Caco-2 (cell line): Measurements from ENCODE around the gene INS. TPM values are rescaled to one million over a fixed set of nuclear protein-coding genes. Genes with fewer than 3 reads are reported as not detected.

Experiments used
- BruUV-seq: library from RNA; stranded (reverse); fragments of 400-500 nt; replicated peaks from 2 replicates; lab custom pipeline; 2021; lab: Mats Ljungman, UMichigan
- CTCF ChIA-PET: fragments of 300-600 bp; sonication (Branson Sonifier 250); formaldehyde crosslinking; loops from one replicate; lab custom pipeline; 2022; ENCODE audit warnings: antibody characterized with exemption; lab: Charles Lee
- POLR2A ChIA-PET: fragments of 300-600 bp; sonication (Branson Sonifier 250); formaldehyde crosslinking; loops from one replicate; lab custom pipeline; 2022; ENCODE audit warnings: antibody characterized with exemption; lab: Charles Lee
- DNase-seq, 2 experiments: peaks; one replicate each; pipeline versions ENCODE4 v3.0.0 to v3.0.0-alpha.2; 2020 to 2022
- H3K27me3 ChIP-seq: replicated peaks from 2 replicates; pipeline ENCODE4 v1.6.0; 2011; ENCODE audit warnings: low read length; ENCODE audit not compliant: control insufficient read depth, insufficient read depth
- H3K36me3 ChIP-seq: 2 replicates; pipeline ENCODE4 v1.5.1; 2011; ENCODE audit warnings: low read length; ENCODE audit not compliant: control insufficient read depth, insufficient read depth
- H3K4me1 ChIP-seq: fragments of 250-450 bp; sonication (Bioruptor Pico); 2 replicates; pipeline ENCODE4 v1.5.1; 2020; ENCODE audit warnings: mild to moderate bottlenecking
- H3K4me3 ChIP-seq: 2 replicates; pipeline ENCODE4 v1.5.1; 2011; ENCODE audit warnings: low read depth, mild to moderate bottlenecking, control low read depth, low read length
- H3K9me3 ChIP-seq: fragments of 250-450 bp; sonication (Bioruptor Pico); 2 replicates; pipeline ENCODE4 v1.5.1; 2020; ENCODE audit warnings: mild to moderate bottlenecking, moderate library complexity
- H3K27ac Mint-ChIP-seq: one replicate; pipeline ENCODE4 v1.8.0; 2022; ENCODE audit warnings: mixed read lengths; ENCODE audit not compliant: unreplicated experiment
- H3K27me3 Mint-ChIP-seq: one replicate; pipeline ENCODE4 v1.8.0; 2022; ENCODE audit warnings: mixed read lengths; ENCODE audit not compliant: insufficient read depth, unreplicated experiment
- H3K36me3 Mint-ChIP-seq: one replicate; pipeline ENCODE4 v1.8.0; 2022; ENCODE audit warnings: mild to moderate bottlenecking, mixed read lengths; ENCODE audit not compliant: insufficient read depth, unreplicated experiment
- H3K4me1 Mint-ChIP-seq: one replicate; pipeline ENCODE4 v1.8.0; 2022; ENCODE audit warnings: low read depth, mixed read lengths; ENCODE audit not compliant: unreplicated experiment
- H3K4me3 Mint-ChIP-seq: one replicate; pipeline ENCODE4 v1.8.0; 2022; ENCODE audit warnings: mild to moderate bottlenecking, moderate library complexity, mixed read lengths; ENCODE audit not compliant: unreplicated experiment
- H3K9me3 Mint-ChIP-seq: one replicate; pipeline ENCODE4 v1.8.0; 2022; ENCODE audit warnings: mixed read lengths; ENCODE audit not compliant: unreplicated experiment
- CTCF ChIP-seq, 2 experiments: fragments of 200-600 bp in 1 of 2; IDR thresholded peaks; 1 replicate in 1 of 2; 2 replicates in 1 of 2; pipeline versions ENCODE4 v1.5.1 to v1.8.0; 2011 to 2022; ENCODE audit warnings: antibody characterized with exemption in 1 of 2, control low read depth in 1 of 2, inconsistent platforms in 1 of 2, low read depth in 1 of 2, low read length in 1 of 2, mild to moderate bottlenecking in 1 of 2, moderate library complexity in 1 of 2; ENCODE audit not compliant: insufficient read depth in 1 of 2, severe bottlenecking in 1 of 2, unreplicated experiment in 1 of 2
- intact Hi-C: fragments of 100-400 bp; cut with micrococcal nuclease; formaldehyde crosslinking; loops from one replicate; pipeline ENCODE4 v1.10.0; 2022; ENCODE audit not compliant: unreplicated experiment
- total RNA-seq: library from RNA; stranded (reverse); gene quantifications from 2 replicates; pipeline ENCODE4 v1.2.3, GENCODE V29; 2022

The INS gene
- total RNA-seq, 1 experiment from 2014 or later, result not detected

- H3K4me3 Mint-ChIP-seq, result no peak overlapping the region
- DNase-seq, result no peak
- H3K9me3 ChIP-seq, result no peaks in the 10 kb centered on the region
- intact Hi-C loops, result no loop called here
- TF ChIP-seq CTCF (IDR thresholded peaks at IDR 0.05; ENCODE audit: insufficient read depth in 1 of 2, low read depth in 1 of 2, low read length in 1 of 2, severe bottlenecking in 1 of 2, unreplicated experiment in 1 of 2), result no peak
- ChIA-PET CTCF (interaction anchor here (2.3 to 11.5 kb wide), 2 partner anchors 8 to 507 kb away, joined by 15 to 168 read pairs; no protein-coding TSS in a partner anchor), POLR2A (interaction anchor here (0.6 kb wide), 1 partner anchor 217 kb away, joined by 3 read pairs; no protein-coding TSS in a partner anchor)
- H3K4me1 Mint-ChIP-seq, result no peaks in the 10 kb centered on the region
- H3K36me3 Mint-ChIP-seq, result no peaks in the 10 kb centered on the region
- H3K9me3 Mint-ChIP-seq, result no peaks in the 10 kb centered on the region
- 0 out of 2 replicates have a peak, but pooled peaks cover 3% of the 10 kb centered on the region for H3K4me1 ChIP-seq
- H3K4me3 ChIP-seq, result no peak overlapping the region
- H3K27me3 ChIP-seq, result no peaks in the 10 kb centered on the region
- no peaks in the 10 kb centered on the region for H3K36me3 ChIP-seq
- BruUV-seq, result no TSS peak
- H3K27me3 Mint-ChIP-seq, result no peaks in the 10 kb centered on the region
- no peak overlapping the region for H3K27ac Mint-ChIP-seq
These were observed 1.2 kb downstream of the INS start for GRCh38 chr11:2159536-2160413.

- no peaks in the 10 kb centered on the region for H3K9me3 ChIP-seq
- no peaks in the 10 kb centered on the region for H3K9me3 Mint-ChIP-seq
- no peak for DNase-seq
- no peaks in the 10 kb centered on the region for H3K36me3 ChIP-seq
- 0 out of 2 replicates have a peak, but pooled peaks cover 3% of the 10 kb centered on the region for H3K4me1 ChIP-seq
- CTCF ChIA-PET, result interaction anchor here (0.7 to 2.3 kb wide), 3 partner anchors 27 to 506 kb away, joined by 3 to 15 read pairs (median 3); no protein-coding TSS in a partner anchor
- TF ChIP-seq CTCF (IDR thresholded peaks at IDR 0.05; ENCODE audit: insufficient read depth in 1 of 2, low read depth in 1 of 2, low read length in 1 of 2, severe bottlenecking in 1 of 2, unreplicated experiment in 1 of 2), result no peak
- H3K27me3 ChIP-seq, result no peaks in the 10 kb centered on the region
- no peaks in the 10 kb centered on the region for H3K36me3 Mint-ChIP-seq
- H3K4me3 ChIP-seq, result no peak overlapping the region
- H3K4me3 Mint-ChIP-seq, result no peak overlapping the region
- no TSS peak for BruUV-seq
- POLR2A ChIA-PET, result interaction anchor here (0.6 kb wide), 1 partner anchor 218 kb away, joined by 3 read pairs; no protein-coding TSS in a partner anchor
- intact Hi-C loops, result no loop called here
- no peaks in the 10 kb centered on the region for H3K27me3 Mint-ChIP-seq
- H3K27ac Mint-ChIP-seq, result no peak overlapping the region
- no peaks in the 10 kb centered on the region for H3K4me1 Mint-ChIP-seq
These were observed 2.0 kb downstream of the INS start for GRCh38 chr11:2158966-2159365.

- 0 out of 2 replicates have a peak, but pooled peaks cover 3% of the 10 kb centered on the region for H3K4me1 ChIP-seq
- intact Hi-C loops, result no loop called here
- Mint-ChIP-seq H3K9me3 (no peaks in the 10 kb centered on the region), H3K27ac (no peak overlapping the region), H3K4me3 (no peak overlapping the region), H3K4me1 (no peaks in the 10 kb centered on the region), H3K27me3 (no peaks in the 10 kb centered on the region), H3K36me3 (no peaks in the 10 kb centered on the region)
- CTCF ChIA-PET, result interaction anchor here (0.6 to 2.3 kb wide), 6 partner anchors 10 to 518 kb away, joined by 3 to 15 read pairs (median 4); no protein-coding TSS in a partner anchor
- no peak overlapping the region for H3K4me3 ChIP-seq
- POLR2A ChIA-PET, result no interaction called here
- no peaks in the 10 kb centered on the region for H3K27me3 ChIP-seq
- no peak for TF ChIP-seq CTCF (IDR thresholded peaks at IDR 0.05; ENCODE audit: insufficient read depth in 1 of 2, low read depth in 1 of 2, low read length in 1 of 2, severe bottlenecking in 1 of 2, unreplicated experiment in 1 of 2)
- BruUV-seq, result no TSS peak
- H3K9me3 ChIP-seq, result no peaks in the 10 kb centered on the region
- H3K36me3 ChIP-seq, result no peaks in the 10 kb centered on the region
- DNase-seq, result no peak
These were observed 2.7 kb downstream of the INS start for GRCh38 chr11:2158296-2158737.
